Activated CD4-positive, alpha-beta T cell treated with anti-CD3 and anti-CD28 coated beads for 36 hours (primary cell): ENCODE measurements around the gene SLC35B2. TPM values are rescaled to one million over a fixed set of nuclear protein-coding genes. Genes with fewer than 3 reads are reported as not detected.

Experiments
- ATAC-seq: fragments of 200-7000 bp; cut with Tn5 transposase; one replicate; pipeline ENCODE4 v1.10.0; 2021; ENCODE audit warnings: mild to moderate bottlenecking, moderate library complexity
- CTCF ChIA-PET: fragments of 350-600 bp; sonication (Branson Sonifier 250); formaldehyde crosslinking; loops from one replicate; lab custom pipeline; 2021; ENCODE audit warnings: antibody characterized with exemption; lab: Charles Lee
- POLR2A ChIA-PET: fragments of 350-600 bp; sonication (Branson Sonifier 250); formaldehyde crosslinking; loops from one replicate; lab custom pipeline; 2021; ENCODE audit warnings: antibody characterized with exemption, inconsistent platforms; lab: Charles Lee
- DNase-seq: peaks from one replicate; pipeline ENCODE4 v3.0.0-alpha.2; 2020
- H3K27ac Mint-ChIP-seq: one replicate; pipeline ENCODE4 v1.8.0; 2021; ENCODE audit warnings: mixed read lengths
- H3K27me3 Mint-ChIP-seq: one replicate; pipeline ENCODE4 v1.8.0; 2021; ENCODE audit warnings: mixed read lengths
- H3K36me3 Mint-ChIP-seq: one replicate; pipeline ENCODE4 v1.8.0; 2021; ENCODE audit warnings: low read depth, mixed read lengths
- H3K4me1 Mint-ChIP-seq: one replicate; pipeline ENCODE4 v1.8.0; 2021; ENCODE audit warnings: mixed read lengths
- H3K4me3 Mint-ChIP-seq: one replicate; pipeline ENCODE4 v1.8.0; 2021; ENCODE audit warnings: mild to moderate bottlenecking, moderate library complexity, mixed read lengths
- H3K9me3 Mint-ChIP-seq: one replicate; pipeline ENCODE4 v1.8.0; 2021; ENCODE audit warnings: low read depth, mixed read lengths
- intact Hi-C, 2 experiments: fragments of 100-400 bp; cut with DNase I in 1 of 2; cut with micrococcal nuclease in 1 of 2; formaldehyde crosslinking; loops; one replicate each; pipeline versions ENCODE4 v1.14.2 to v1.15.1; 2022 to 2024; cut with DNase I, micrococcal nuclease
- total RNA-seq, 2 experiments: library from RNA; stranded (reverse); gene quantifications; one replicate each; pipeline ENCODE4 v1.2.3, GENCODE V29; 2021

The SLC35B2 gene
- total RNA-seq, 2 experiments from 2014 or later: 14.1 TPM

- ATAC-seq: no peak
- H3K4me3 Mint-ChIP-seq: peak overlapping the region; percentile 46
- POLR2A ChIA-PET: no interaction called here
- H3K36me3 Mint-ChIP-seq: peaks cover 23% of the 10 kb centered on the region
- no peaks in the 10 kb centered on the region for H3K27me3 Mint-ChIP-seq
- H3K27ac Mint-ChIP-seq: no peak overlapping the region
- H3K4me1 Mint-ChIP-seq: peaks cover 35% of the 10 kb centered on the region
- intact Hi-C loops: loop anchor here in 1 of 2 experiments (2.0 kb wide), 2 partner anchors 39 to 53 kb away; partner anchors contain the start of gene NFKBIE
- no peaks in the 10 kb centered on the region for H3K9me3 Mint-ChIP-seq
- CTCF ChIA-PET: interaction anchor here (1.2 to 1.8 kb wide), 2 partner anchors 9 to 12 kb away, joined by 3 to 15 read pairs; no protein-coding TSS in a partner anchor
- no peak for DNase-seq
Observed at GRCh38 chr6:44225579-44226325, 31.6 kb downstream of the SLC35B2 start.

GRCh38 chr6:44224965-44225305, 32.4 kb downstream of the SLC35B2 start:
- CTCF ChIA-PET: interaction anchor here (0.5 to 1.8 kb wide), 18 partner anchors 8 to 1027 kb away, joined by 3 to 15 read pairs (median 4); partner anchors contain the start of genes AARS2, HSP90AB1 and SLC35B2
- Mint-ChIP-seq H3K4me1 (peaks cover 37% of the 10 kb centered on the region), H3K27me3 (no peaks in the 10 kb centered on the region), H3K4me3 (peak overlapping the region; percentile 83), H3K9me3 (no peaks in the 10 kb centered on the region), H3K36me3 (peaks cover 17% of the 10 kb centered on the region), H3K27ac (no peak overlapping the region)
- ATAC-seq (no peak), DNase-seq (no peak)
- POLR2A ChIA-PET: interaction anchor here (0.9 to 3.2 kb wide), 7 partner anchors 13 to 88 kb away, joined by 3 to 55 read pairs (median 5); partner anchors contain the start of genes AARS2, HSP90AB1 and SLC35B2
- intact Hi-C loops: loop anchor here in 1 of 2 experiments (1.0 to 2.0 kb wide), 3 partner anchors 12 to 52 kb away; partner anchors contain the start of gene NFKBIE

DNA sequence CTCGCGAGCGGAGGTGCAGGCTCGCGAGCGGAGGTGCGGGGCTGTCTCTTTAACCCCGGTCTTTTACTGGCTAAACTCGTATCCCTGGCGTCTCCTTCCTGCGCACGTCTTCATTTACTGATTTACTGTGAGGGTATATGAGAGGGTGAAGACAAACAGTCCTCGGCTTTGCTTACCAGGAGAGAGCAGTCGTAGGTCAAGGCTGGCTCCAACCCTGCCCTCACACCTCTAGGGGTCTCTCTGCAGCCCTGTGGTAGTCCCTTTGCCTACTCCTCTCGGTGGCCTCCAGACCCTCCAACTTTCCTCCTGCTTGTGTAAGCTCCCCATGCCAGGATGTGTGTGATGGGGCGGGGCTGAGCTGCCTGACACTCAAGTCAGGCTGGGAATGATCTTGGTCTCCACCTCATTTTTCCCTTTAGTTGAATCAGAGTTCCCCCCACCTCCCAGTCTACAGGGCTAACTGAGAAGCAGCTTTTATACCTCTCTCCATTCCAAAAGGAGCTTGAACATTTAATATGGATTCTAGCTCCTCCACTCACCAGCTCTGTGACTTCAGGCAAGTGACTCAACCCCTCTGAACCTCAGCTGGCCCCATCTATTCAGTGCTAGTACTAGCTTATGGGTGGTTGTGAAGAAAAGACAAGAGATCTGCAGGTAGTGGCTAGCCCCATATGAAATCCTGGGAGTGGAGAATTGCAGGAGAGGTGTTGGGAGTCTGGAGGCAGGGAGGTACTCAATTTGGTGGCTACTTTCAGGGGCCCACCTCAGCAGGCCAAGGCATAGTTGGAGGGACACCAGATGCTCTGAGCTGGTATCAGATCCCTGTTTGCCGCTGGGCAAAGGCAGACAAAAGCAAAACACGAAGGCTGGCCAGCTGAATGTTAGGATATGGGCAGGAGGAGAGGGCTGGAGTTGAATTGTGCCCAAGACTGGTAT, 33.0 kb downstream of the SLC35B2 start:
- no peaks in the 10 kb centered on the region for H3K27me3 Mint-ChIP-seq
- ATAC-seq (peak; percentile 54), DNase-seq (peak; percentile 58)
- peaks cover 40% of the 10 kb centered on the region for H3K4me1 Mint-ChIP-seq
- H3K9me3 Mint-ChIP-seq: no peaks in the 10 kb centered on the region
- CTCF ChIA-PET: interaction anchor here (0.5 to 1.8 kb wide), 21 partner anchors 9 to 1026 kb away, joined by 3 to 15 read pairs (median 4); partner anchors contain the start of genes AARS2, HSP90AB1 and SLC35B2
- peaks cover 15% of the 10 kb centered on the region for H3K36me3 Mint-ChIP-seq
- peak overlapping the region; percentile 83 for H3K4me3 Mint-ChIP-seq
- POLR2A ChIA-PET: interaction anchor here (0.7 to 3.2 kb wide), 10 partner anchors 11 to 595 kb away, joined by 3 to 55 read pairs (median 4); partner anchors contain the start of genes AARS2, GTPBP2, HSP90AB1 and SLC35B2
- peak overlapping the region; percentile 12 for H3K27ac Mint-ChIP-seq
- intact Hi-C loops: loop anchor here in 1 of 2 experiments (1.0 to 2.0 kb wide), 3 partner anchors 13 to 51 kb away; partner anchors contain the start of gene NFKBIE

- ATAC-seq (peak; percentile 73), DNase-seq (peak; percentile 93)
- H3K4me1 Mint-ChIP-seq: peaks cover 45% of the 10 kb centered on the region
- ChIA-PET CTCF (interaction anchor here (0.6 to 1.8 kb wide), 13 partner anchors 14 to 289 kb away, joined by 3 to 10 read pairs (median 5); partner anchors contain the start of genes AARS2 and HSP90AB1), POLR2A (interaction anchor here (0.6 to 3.2 kb wide), 5 partner anchors 10 to 594 kb away, joined by 3 to 55 read pairs (median 3); partner anchors contain the start of genes GTPBP2, HSP90AB1 and SLC35B2)
- peaks cover 9% of the 10 kb centered on the region for H3K36me3 Mint-ChIP-seq
- H3K27me3 Mint-ChIP-seq: no peaks in the 10 kb centered on the region
- peak within 1 kb of the TSS; percentile 83 for H3K4me3 Mint-ChIP-seq
- H3K27ac Mint-ChIP-seq: peak within 1 kb of the TSS; percentile 71
- no peaks in the 10 kb centered on the region for H3K9me3 Mint-ChIP-seq
- intact Hi-C loops: loop anchor here (1.0 to 2.0 kb wide), 12 partner anchors 14 to 452 kb away; partner anchors contain the start of genes NFKBIE (in 2 of the 2), AARS2 (in 1 of the 2), CDC5L (in 1 of the 2) and MRPL14 (in 1 of the 2)
Observed at GRCh38 chr6:44223319-44224028, 33.9 kb downstream of the SLC35B2 start, which contains the start of gene SLC29A1. Gene SLC29A1, plus strand, starts transcription at chr6:44223595. Its CDS starts 3,719 bp downstream, at chr6:44227314.

- peaks cover 9% of the 10 kb centered on the region for H3K36me3 Mint-ChIP-seq
- ATAC-seq (peak; percentile 2), DNase-seq (peak; percentile 40)
- no peaks in the 10 kb centered on the region for H3K27me3 Mint-ChIP-seq
- H3K4me3 Mint-ChIP-seq: peak overlapping the region; percentile 83
- H3K4me1 Mint-ChIP-seq: peaks cover 48% of the 10 kb centered on the region
- intact Hi-C loops: loop anchor here (1.0 to 2.0 kb wide), 9 partner anchors 16 to 451 kb away; partner anchors contain the start of genes AARS2 (in 1 of the 2), CDC5L (in 1 of the 2), MRPL14 (in 1 of the 2) and NFKBIE (in 1 of the 2)
- H3K9me3 Mint-ChIP-seq: no peaks in the 10 kb centered on the region
- POLR2A ChIA-PET: interaction anchor here (0.6 to 3.2 kb wide), 3 partner anchors 24 to 198 kb away, joined by 3 to 55 read pairs (median 28); partner anchors contain the start of genes HSP90AB1 and SLC35B2
- H3K27ac Mint-ChIP-seq: peak overlapping the region; percentile 71
- CTCF ChIA-PET: interaction anchor here (0.7 to 1.8 kb wide), 6 partner anchors 9 to 288 kb away, joined by 3 to 7 read pairs (median 4); no protein-coding TSS in a partner anchor
Observed at GRCh38 chr6:44222486-44223318, 34.6 kb downstream of the SLC35B2 start.

DNA sequence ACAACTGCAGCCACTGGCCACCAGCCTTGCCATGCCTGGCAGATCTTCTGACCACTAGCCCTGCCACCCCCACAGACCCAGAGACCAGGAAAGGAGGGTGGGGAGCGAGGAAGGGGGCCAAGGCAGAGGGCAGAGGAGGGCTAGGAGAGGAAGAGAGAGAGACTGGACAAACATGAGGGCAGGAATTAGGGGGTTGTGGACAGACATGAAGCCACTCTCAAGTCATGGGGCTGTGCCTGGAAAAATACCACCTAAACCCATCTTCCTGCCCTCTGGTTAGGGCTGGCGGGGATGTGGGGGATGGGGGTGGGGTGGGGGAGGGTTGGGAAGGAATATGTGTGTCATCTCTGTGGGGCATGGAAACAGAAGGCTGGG, 35.4 kb downstream of the SLC35B2 start:
- peaks cover 48% of the 10 kb centered on the region for H3K4me1 Mint-ChIP-seq
- no peak overlapping the region for H3K4me3 Mint-ChIP-seq
- DNase-seq: peak; percentile 22
- peaks cover under 1% of the 10 kb centered on the region for H3K27me3 Mint-ChIP-seq
- no peak for ATAC-seq
- H3K9me3 Mint-ChIP-seq: no peaks in the 10 kb centered on the region
- CTCF ChIA-PET: interaction anchor here (1.0 to 1.8 kb wide), 6 partner anchors 9 to 104 kb away, joined by 3 to 7 read pairs (median 4); no protein-coding TSS in a partner anchor
- intact Hi-C loops: loop anchor here in 1 of 2 experiments (2.0 kb wide), 2 partner anchors 25 to 35 kb away; partner anchors contain the start of genes HSP90AB1 and SLC35B2
- H3K36me3 Mint-ChIP-seq: peaks cover 9% of the 10 kb centered on the region
- POLR2A ChIA-PET: interaction anchor here (0.5 to 3.2 kb wide), 2 partner anchors 15 to 24 kb away, joined by 8 to 55 read pairs; partner anchors contain the start of gene HSP90AB1
- no peak overlapping the region for H3K27ac Mint-ChIP-seq

DNA sequence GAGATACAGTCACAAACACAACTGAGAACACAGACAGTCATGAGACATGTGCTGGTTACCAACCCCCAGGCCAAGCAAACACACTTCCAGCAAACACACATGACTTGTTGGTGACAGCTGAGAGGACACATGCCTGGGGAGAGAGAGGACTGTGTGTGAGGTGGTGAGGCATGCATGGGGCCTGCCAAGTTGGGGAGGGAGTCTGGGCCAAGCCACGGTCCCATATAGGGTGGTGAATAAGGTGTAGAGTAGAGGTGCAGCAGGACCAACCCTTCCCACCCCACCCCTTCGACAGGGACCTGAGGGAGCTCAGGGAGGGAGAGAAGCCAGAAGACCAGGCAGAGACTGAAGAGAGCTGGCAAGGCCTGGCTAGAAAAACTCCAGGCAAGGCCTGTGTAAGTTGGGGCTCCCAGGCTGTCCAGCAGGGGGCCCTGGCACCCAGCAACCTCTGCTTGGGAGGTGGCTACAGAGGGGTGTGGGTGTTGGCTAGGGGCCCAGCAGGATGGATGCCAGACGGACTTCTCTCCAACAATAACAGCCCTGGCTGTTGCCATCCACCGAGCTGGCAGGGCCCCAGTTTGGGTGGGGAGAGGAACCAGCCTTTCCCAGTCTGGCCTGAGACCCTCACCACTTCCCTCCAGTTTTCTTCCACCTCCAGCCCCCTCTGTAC, 35.9 kb downstream of the SLC35B2 start:
- H3K9me3 Mint-ChIP-seq: no peaks in the 10 kb centered on the region
- peaks cover 6% of the 10 kb centered on the region for H3K36me3 Mint-ChIP-seq
- peaks cover 3% of the 10 kb centered on the region for H3K27me3 Mint-ChIP-seq
- H3K4me3 Mint-ChIP-seq: peak overlapping the region; percentile 10
- DNase-seq (peak; percentile 90), ATAC-seq (peak; percentile 70)
- peaks cover 48% of the 10 kb centered on the region for H3K4me1 Mint-ChIP-seq
- ChIA-PET POLR2A (interaction anchor here (0.5 kb wide), 1 partner anchor 15 kb away, joined by 8 read pairs; no protein-coding TSS in a partner anchor), CTCF (interaction anchor here (0.6 to 1.8 kb wide), 11 partner anchors 8 to 556 kb away, joined by 3 to 7 read pairs (median 3); no protein-coding TSS in a partner anchor)
- intact Hi-C loops: loop anchor here in 1 of 2 experiments (2.0 kb wide), 1 partner anchor 25 kb away; the partner anchor contains the start of gene HSP90AB1
- H3K27ac Mint-ChIP-seq: peak overlapping the region; percentile 69

GRCh38 chr6:44220913-44221290, 36.4 kb downstream of the SLC35B2 start:
- ChIA-PET CTCF (interaction anchor here (0.6 to 1.7 kb wide), 10 partner anchors 13 to 1578 kb away, joined by 3 to 7 read pairs (median 3); no protein-coding TSS in a partner anchor), POLR2A (no interaction called here)
- intact Hi-C loops: loop anchor here in 1 of 2 experiments (2.0 kb wide), 1 partner anchor 26 kb away; the partner anchor contains the start of gene HSP90AB1
- Mint-ChIP-seq H3K4me3 (peak overlapping the region; percentile 10), H3K4me1 (peaks cover 46% of the 10 kb centered on the region), H3K36me3 (peaks cover 2% of the 10 kb centered on the region), H3K27ac (peak overlapping the region; percentile 69), H3K27me3 (peaks cover 3% of the 10 kb centered on the region), H3K9me3 (no peaks in the 10 kb centered on the region)
- no peak for ATAC-seq
- DNase-seq: no peak
